H1 (cell line): ENCODE measurements around the gene SNX30. TPM values are rescaled to one million over a fixed set of nuclear protein-coding genes. Genes with fewer than 3 reads are reported as not detected.

ENCODE experiments used
- ASH2L ChIP-seq: fragments of 200-600, 300-600 bp; sonication (generic); IDR thresholded peaks from one replicate; pipeline ENCODE4 v1.7.1; 2017; ENCODE audit warnings: low read length
- BCL11A ChIP-seq, 2 experiments: IDR thresholded peaks; one replicate each; pipeline ENCODE4 v1.6.1; 2011; ENCODE audit warnings: low read depth in 2 of 2, low read length in 2 of 2, mild to moderate bottlenecking in 2 of 2
- CBX5 ChIP-seq: fragments of 300-800, 300-1000 bp; sonication (generic); IDR thresholded peaks from 2 replicates; pipeline ENCODE4 v1.7.1; 2016; ENCODE audit warnings: antibody characterized with exemption, low read length, low read depth
- CREB1 ChIP-seq: IDR thresholded peaks from 2 replicates; pipeline ENCODE4 v1.6.1; 2012; ENCODE audit warnings: inconsistent platforms
- CTBP2 ChIP-seq: IDR thresholded peaks from 2 replicates; pipeline ENCODE4 v1.7.0; 2011; ENCODE audit warnings: borderline replicate concordance, mild to moderate bottlenecking, moderate library complexity, mixed read lengths, low read length; ENCODE audit not compliant: insufficient read depth, insufficient read length
- EZH2 ChIP-seq: fragments of 200-600 bp; sonication (generic); IDR thresholded peaks from 2 replicates; pipeline ENCODE4 v1.7.1; 2012; ENCODE audit warnings: low read depth, mild to moderate bottlenecking, moderate library complexity, low read length, inconsistent platforms; ENCODE audit not compliant: severe bottlenecking
- KDM5A ChIP-seq: fragments of 200-600 bp; IDR thresholded peaks from 2 replicates; pipeline ENCODE4 v1.7.1; 2012; ENCODE audit warnings: mild to moderate bottlenecking, low read length, inconsistent platforms, mixed read lengths
- NRF1 ChIP-seq: IDR thresholded peaks from 2 replicates; pipeline ENCODE4 v1.6.1; 2011; ENCODE audit warnings: mild to moderate bottlenecking, low read depth, low read length, improper control_type of control experiment
- PHF8 ChIP-seq: fragments of 200-600 bp; sonication (generic); conservative IDR thresholded peaks from 2 replicates; pipeline ENCODE4 v1.7.1; 2012; ENCODE audit warnings: low read depth, mild to moderate bottlenecking, inconsistent platforms, low read length, moderate library complexity
- POLR2A ChIP-seq, 2 experiments: IDR thresholded peaks; 1 replicate in 1 of 2; 2 replicates in 1 of 2; pipeline ENCODE4 v1.6.1; 2011; ENCODE audit warnings: low read depth in 2 of 2, low read length in 2 of 2, mild to moderate bottlenecking in 2 of 2; ENCODE audit errors: control extremely low read depth in 1 of 2
- POLR2AphosphoS5 ChIP-seq: IDR thresholded peaks from 2 replicates; pipeline ENCODE4 v1.6.1; 2011; ENCODE audit warnings: low read depth, low read length
- POU5F1 ChIP-seq: IDR thresholded peaks from 2 replicates; pipeline ENCODE4 v1.6.1; 2011; ENCODE audit warnings: low read depth, mild to moderate bottlenecking, low read length, moderate library complexity
- RAD21 ChIP-seq, 2 experiments: IDR thresholded peaks in 1 of 2; conservative IDR thresholded peaks in 1 of 2; 2 replicates each; pipeline ENCODE4 v1.6.1; 2011; ENCODE audit warnings: low read depth in 2 of 2, low read length in 2 of 2, improper control_type of control experiment in 1 of 2, inconsistent platforms in 1 of 2, mild to moderate bottlenecking in 1 of 2, moderate library complexity in 1 of 2
- RBBP5 ChIP-seq: IDR thresholded peaks from 2 replicates; pipeline ENCODE4 v1.7.1; 2012; ENCODE audit warnings: low read depth, mild to moderate bottlenecking, inconsistent platforms, low read length, moderate library complexity, borderline replicate concordance
- RNF2 ChIP-seq: fragments of 200-900, 300-1000 bp; sonication (generic); IDR thresholded peaks from 2 replicates; pipeline ENCODE4 v1.7.1; 2016; ENCODE audit warnings: borderline replicate concordance, low read depth, mild to moderate bottlenecking, antibody characterized with exemption, low read length; ENCODE audit not compliant: poor library complexity, severe bottlenecking; ENCODE audit errors: missing control alignments
- SIN3A ChIP-seq, 2 experiments: IDR thresholded peaks in 1 of 2; conservative IDR thresholded peaks in 1 of 2; 2 replicates each; pipeline ENCODE4 v1.6.1; 2011 to 2012; ENCODE audit warnings: low read length in 2 of 2, improper control_type of control experiment in 1 of 2, low read depth in 1 of 2, mild to moderate bottlenecking in 1 of 2
- SP1 ChIP-seq: IDR thresholded peaks from 2 replicates; pipeline ENCODE4 v1.6.1; 2011; ENCODE audit warnings: low read depth, low read length
- TBP ChIP-seq: IDR thresholded peaks from 2 replicates; pipeline ENCODE4 v1.6.1; 2011; ENCODE audit warnings: low read depth, low read length, improper control_type of control experiment
- TCF12 ChIP-seq: IDR thresholded peaks from 2 replicates; pipeline ENCODE4 v1.6.1; 2011; ENCODE audit warnings: low read depth, mild to moderate bottlenecking, low read length
- TEAD4 ChIP-seq: IDR thresholded peaks from 2 replicates; pipeline ENCODE4 v1.6.1; 2012; ENCODE audit warnings: low read depth, low read length, inconsistent platforms, mixed read lengths
- YY1 ChIP-seq: IDR thresholded peaks from 2 replicates; pipeline ENCODE4 v1.6.1; 2011; ENCODE audit warnings: low read depth, mild to moderate bottlenecking, low read length
- ZNF274 ChIP-seq: IDR thresholded peaks from 2 replicates; pipeline ENCODE4 v1.7.0; 2012; ENCODE audit warnings: low read length, borderline replicate concordance; ENCODE audit errors: extremely low read depth
- polyA plus RNA-seq, 7 experiments: library from polyadenylated mRNA; depleted of rRNA in 3 of 7; stranded (reverse) in 5 of 7; unstranded in 2 of 7; fragments of >200 nt in 5 of 7; fragments of 200-250 nt in 2 of 7; gene quantifications; 1 replicate in 5 of 7; 2 replicates in 1 of 7; 4 replicates in 1 of 7; pipeline versions ENCODE4 v1.2.1 to v1.2.3, GENCODE V29; 2011 to 2013; ENCODE audit warnings: missing spikeins in 2 of 7, mixed read lengths in 2 of 7
- total RNA-seq: library from RNA; stranded (reverse); fragmentation: NEBNext Ultra II Directional; extraction: Animal tissue kit (Norgen Biotek cat#: 25700); gene quantifications from 2 replicates; pipeline ENCODE4 v1.2.1, GENCODE V29; 2021
- TF ChIP-seq, protein P1 (sequence below): IDR thresholded peaks from 2 replicates; pipeline ENCODE4 v1.6.1; 2011; ENCODE audit warnings: low read length, improper control_type of control experiment
- TF ChIP-seq, protein P2 (sequence below): IDR thresholded peaks from 2 replicates; pipeline ENCODE4 v1.6.1; 2012; ENCODE audit warnings: inconsistent platforms

SNX30 gene
- total and polyA plus RNA-seq, 2 of the 8 experiments (the other 6 are each of a cell fraction or from before 2014, with no cell fraction given): 4.0 to 12.2 TPM

DNA sequence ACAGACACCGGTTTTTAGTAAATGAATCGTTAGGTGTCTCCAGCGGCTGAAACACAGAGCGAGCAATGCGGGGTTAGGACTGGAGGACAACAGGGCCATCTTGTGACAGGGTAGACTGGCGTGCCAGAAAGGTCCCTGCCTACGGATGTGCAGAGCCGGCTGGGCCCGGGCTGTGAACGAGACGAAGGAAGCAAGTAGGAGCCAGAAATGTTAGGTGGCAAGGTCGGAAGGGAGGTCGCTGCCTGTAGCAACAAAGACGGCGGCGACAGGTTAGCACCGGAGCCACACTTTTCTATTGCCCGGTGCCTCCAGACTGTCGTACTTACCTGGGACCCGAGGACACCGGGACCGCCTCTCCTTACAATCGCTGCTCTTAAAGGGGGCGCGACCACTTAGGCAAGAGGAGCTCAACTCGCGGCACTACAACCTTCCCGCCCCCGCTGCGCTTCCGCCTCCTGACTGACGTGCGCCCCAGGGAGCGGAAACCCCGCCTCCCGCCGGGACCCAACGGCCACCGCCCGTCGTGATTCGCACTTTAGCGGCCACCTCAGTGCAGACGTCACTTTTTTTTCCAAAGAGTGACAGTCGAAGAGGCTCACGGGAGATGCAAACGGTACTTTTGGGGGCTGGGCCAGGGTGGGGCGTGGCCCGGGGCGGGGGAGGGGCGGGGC, 32.8 kb upstream of the SNX30 start, which contains the start of gene INIP (continued):
- TF ChIP-seq CTBP2 (no peak), POLR2AphosphoS5 (peak; percentile 74), CREB1 (peak; percentile 81), TBP (peak; percentile 60), KDM5A (no peak), YY1 (no peak), CBX5 (no peak), RNF2 (no peak), RAD21 (IDR thresholded peaks at IDR 0.05 in 1 of 2, conservative IDR thresholded peaks at IDR 0.05 in 1 of 2; ENCODE audit: low read depth in 2 of 2, low read length in 2 of 2) (peak; percentile 21 to 39; a peak in 3 of 4 replicates), SIN3A (conservative IDR thresholded peaks at IDR 0.05 in 1 of 2, IDR thresholded peaks at IDR 0.05 in 1 of 2; ENCODE audit: low read depth in 1 of 2, low read length in 2 of 2) (peak; percentile 62 to 72; a peak in 2 of 4 replicates), NRF1 (no peak), TCF12 (no peak), POU5F1 (no peak), TEAD4 (no peak), SP1 (no peak), PHF8 (peak; percentile 73), POLR2A (IDR thresholded peaks at IDR 0.05; ENCODE audit: control extremely low read depth in 1 of 2, low read depth in 2 of 2, low read length in 2 of 2) (peak in 1 of 2 experiments; percentile 92; a peak in 2 of 3 replicates), ZNF274 (no peak), EZH2 (no peak), BCL11A (IDR thresholded peaks at IDR 0.05; ENCODE audit: low read depth in 2 of 2, low read length in 2 of 2) (no peak), RBBP5 (peak; percentile 66; the same call in 1 of the 2 replicates), ASH2L (peak; percentile 94)
- TF ChIP-seq, protein P1, sequence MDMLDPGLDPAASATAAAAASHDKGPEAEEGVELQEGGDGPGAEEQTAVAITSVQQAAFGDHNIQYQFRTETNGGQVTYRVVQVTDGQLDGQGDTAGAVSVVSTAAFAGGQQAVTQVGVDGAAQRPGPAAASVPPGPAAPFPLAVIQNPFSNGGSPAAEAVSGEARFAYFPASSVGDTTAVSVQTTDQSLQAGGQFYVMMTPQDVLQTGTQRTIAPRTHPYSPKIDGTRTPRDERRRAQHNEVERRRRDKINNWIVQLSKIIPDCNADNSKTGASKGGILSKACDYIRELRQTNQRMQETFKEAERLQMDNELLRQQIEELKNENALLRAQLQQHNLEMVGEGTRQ: no peak
- TF ChIP-seq, protein P2, sequence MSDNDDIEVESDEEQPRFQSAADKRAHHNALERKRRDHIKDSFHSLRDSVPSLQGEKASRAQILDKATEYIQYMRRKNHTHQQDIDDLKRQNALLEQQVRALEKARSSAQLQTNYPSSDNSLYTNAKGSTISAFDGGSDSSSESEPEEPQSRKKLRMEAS: no peak
